ENCODE data around the gene ZNF160. TPM values are rescaled to one million over a fixed set of nuclear protein-coding genes. Genes with fewer than 3 reads are reported as not detected.
"Not testable (repeated sequence)": the region's sequence is repeated elsewhere in the genome, so short reads cannot be mapped to it uniquely, and the experiment has no call there.

ZNF160 gene
- total RNA-seq, 1 donor from 2014 or later, result 30.2 TPM

DNA sequence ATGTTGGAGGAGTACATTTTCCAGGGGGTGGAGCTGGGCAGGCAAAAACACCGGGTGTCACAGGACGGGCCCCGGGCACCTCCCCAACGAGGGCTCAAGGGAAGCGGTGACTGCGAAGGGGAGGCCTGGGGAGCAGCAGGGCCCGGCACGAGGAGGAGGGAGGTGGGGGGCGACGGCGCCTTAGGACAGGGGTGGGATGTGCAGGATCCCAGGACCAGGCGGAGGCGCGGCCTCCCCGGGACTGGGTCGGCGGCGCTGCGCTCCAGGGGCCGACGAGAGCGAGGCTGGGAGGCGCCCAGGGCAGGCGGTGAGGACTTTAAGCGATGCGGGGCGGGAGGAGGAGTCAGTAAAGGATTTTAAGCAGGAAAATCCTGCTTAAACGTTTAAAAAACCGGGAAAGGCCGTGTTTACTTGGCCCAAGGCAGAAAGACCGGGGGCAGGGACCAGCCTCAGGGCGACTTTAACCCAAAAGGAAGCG, 427 bp downstream of the ZNF160 start:
- Histone ChIP-seq H3K27me3 (ENCODE audit: insufficient read depth, low read length) (no peaks in the 10 kb centered on the region), H2AFZ (ENCODE audit: low read depth, low read length) (peak overlapping the region; percentile 93), H3K4me2 (ENCODE audit: low read length) (peak overlapping the region; percentile 89), H3K36me3 (ENCODE audit: insufficient read depth, low read length) (peaks cover 4% of the 10 kb centered on the region), H4K20me1 (ENCODE audit: insufficient read depth, low read length) (peaks cover 9% of the 10 kb centered on the region), H3K79me2 (ENCODE audit: insufficient read depth, low read length) (peaks cover 39% of the 10 kb centered on the region), H3K4me3 (ENCODE audit: insufficient read depth, low read depth, low read length) (peak overlapping the region; percentile 97), H3K9me3 (ENCODE audit: insufficient read depth, low read depth, low read length) (no peaks in the 10 kb centered on the region), H3K9ac (ENCODE audit: low read length) (peak overlapping the region; percentile 96), H3K4me1 (ENCODE audit: insufficient read depth, low read length) (no peaks in the 10 kb centered on the region), H3K27ac (ENCODE audit: low read depth, low read length) (peak overlapping the region; percentile 90)
- Mint-ChIP-seq H3K36me3 (ENCODE audit: low read depth, unreplicated experiment) (peaks cover 18% of the 10 kb centered on the region), H3K9me3 (ENCODE audit: unreplicated experiment) (no peaks in the 10 kb centered on the region), H3K4me1 (ENCODE audit: low read depth, unreplicated experiment) (peaks cover 5% of the 10 kb centered on the region), H3K4me3 (ENCODE audit: unreplicated experiment) (peak overlapping the region; percentile 91), H3K27ac (ENCODE audit: unreplicated experiment) (peak overlapping the region; percentile 96), H3K27me3 (ENCODE audit: low read depth, unreplicated experiment) (no peaks in the 10 kb centered on the region)
- no peak for TF ChIP-seq CTCF (IDR thresholded peaks at IDR 0.05; ENCODE audit: insufficient read depth, low read depth, low read length)
- no peak for TF ChIP-seq EZH2 (IDR thresholded peaks at IDR 0.05; ENCODE audit: insufficient read depth, low read length)
- FAIRE-seq, result no peak
- peak; percentile 10 for DNase-seq (ENCODE audit: low read depth)

- H3K27me3 ChIP-seq (ENCODE audit: insufficient read depth, low read length), result no peaks in the 10 kb centered on the region
- DNase-seq (ENCODE audit: low read depth) (no peak), FAIRE-seq (no peak)
- peaks cover 4% of the 10 kb centered on the region for H3K36me3 ChIP-seq (ENCODE audit: insufficient read depth, low read length)
- H4K20me1 ChIP-seq (ENCODE audit: insufficient read depth, low read length), result peaks cover 12% of the 10 kb centered on the region
- no peaks in the 10 kb centered on the region for H3K9me3 ChIP-seq (ENCODE audit: insufficient read depth, low read depth, low read length)
- peak overlapping the region; percentile 89 for H3K4me2 ChIP-seq (ENCODE audit: low read length)
- Mint-ChIP-seq H3K27me3 (ENCODE audit: low read depth, unreplicated experiment) (no peaks in the 10 kb centered on the region), H3K27ac (ENCODE audit: unreplicated experiment) (peak overlapping the region; percentile 96), H3K4me1 (ENCODE audit: low read depth, unreplicated experiment) (peaks cover 8% of the 10 kb centered on the region), H3K36me3 (ENCODE audit: low read depth, unreplicated experiment) (peaks cover 18% of the 10 kb centered on the region), H3K9me3 (ENCODE audit: unreplicated experiment) (no peaks in the 10 kb centered on the region), H3K4me3 (ENCODE audit: unreplicated experiment) (peak overlapping the region; percentile 91)
- H3K4me3 ChIP-seq (ENCODE audit: insufficient read depth, low read depth, low read length), result peak overlapping the region; percentile 97
- no peaks in the 10 kb centered on the region for H3K4me1 ChIP-seq (ENCODE audit: insufficient read depth, low read length)
- TF ChIP-seq CTCF (IDR thresholded peaks at IDR 0.05; ENCODE audit: insufficient read depth, low read depth, low read length) (no peak), EZH2 (IDR thresholded peaks at IDR 0.05; ENCODE audit: insufficient read depth, low read length) (no peak)
- H3K79me2 ChIP-seq (ENCODE audit: insufficient read depth, low read length), result peaks cover 45% of the 10 kb centered on the region
- peak overlapping the region; percentile 96 for H3K9ac ChIP-seq (ENCODE audit: low read length)
- H2AFZ ChIP-seq (ENCODE audit: low read depth, low read length), result peak overlapping the region; percentile 93
- H3K27ac ChIP-seq (ENCODE audit: low read depth, low read length), result no peak overlapping the region
Measured at GRCh38 chr19:53102206-53102755, 941 bp downstream of the ZNF160 start.

- peaks cover 12% of the 10 kb centered on the region for H4K20me1 ChIP-seq (ENCODE audit: insufficient read depth, low read length)
- FAIRE-seq (no peak), DNase-seq (ENCODE audit: low read depth) (no peak)
- H3K36me3 Mint-ChIP-seq (ENCODE audit: low read depth, unreplicated experiment), result peaks cover 17% of the 10 kb centered on the region
- H3K4me3 ChIP-seq (ENCODE audit: insufficient read depth, low read depth, low read length), result no peak overlapping the region
- no peaks in the 10 kb centered on the region for H3K4me1 ChIP-seq (ENCODE audit: insufficient read depth, low read length)
- no peak overlapping the region for H3K27ac ChIP-seq (ENCODE audit: low read depth, low read length)
- H3K4me3 Mint-ChIP-seq (ENCODE audit: unreplicated experiment), result peak overlapping the region; percentile 91
- no peaks in the 10 kb centered on the region for H3K27me3 ChIP-seq (ENCODE audit: insufficient read depth, low read length)
- no peaks in the 10 kb centered on the region for H3K9me3 Mint-ChIP-seq (ENCODE audit: unreplicated experiment)
- H3K27ac Mint-ChIP-seq (ENCODE audit: unreplicated experiment), result peak overlapping the region; percentile 96
- no peak for TF ChIP-seq CTCF (IDR thresholded peaks at IDR 0.05; ENCODE audit: insufficient read depth, low read depth, low read length)
- TF ChIP-seq EZH2 (IDR thresholded peaks at IDR 0.05; ENCODE audit: insufficient read depth, low read length), result no peak
- peak overlapping the region; percentile 89 for H3K4me2 ChIP-seq (ENCODE audit: low read length)
- peaks cover 46% of the 10 kb centered on the region for H3K79me2 ChIP-seq (ENCODE audit: insufficient read depth, low read length)
- H3K36me3 ChIP-seq (ENCODE audit: insufficient read depth, low read length), result peaks cover 4% of the 10 kb centered on the region
- H3K4me1 Mint-ChIP-seq (ENCODE audit: low read depth, unreplicated experiment), result peaks cover 9% of the 10 kb centered on the region
- H3K27me3 Mint-ChIP-seq (ENCODE audit: low read depth, unreplicated experiment), result no peaks in the 10 kb centered on the region
- no peak overlapping the region for H3K9ac ChIP-seq (ENCODE audit: low read length)
- no peaks in the 10 kb centered on the region for H3K9me3 ChIP-seq (ENCODE audit: insufficient read depth, low read depth, low read length)
- H2AFZ ChIP-seq (ENCODE audit: low read depth, low read length), result no peak overlapping the region
Measured at GRCh38 chr19:53101518-53101917, 1.7 kb downstream of the ZNF160 start.

- H3K27me3 ChIP-seq (ENCODE audit: insufficient read depth, low read length); H3K9me3 Mint-ChIP-seq (ENCODE audit: unreplicated experiment); H3K9ac ChIP-seq (ENCODE audit: low read length); H3K4me1 ChIP-seq (ENCODE audit: insufficient read depth, low read length); H3K4me1 Mint-ChIP-seq (ENCODE audit: low read depth, unreplicated experiment); H2AFZ ChIP-seq (ENCODE audit: low read depth, low read length); H3K27ac Mint-ChIP-seq (ENCODE audit: unreplicated experiment); H3K36me3 ChIP-seq (ENCODE audit: insufficient read depth, low read length); FAIRE-seq; H3K4me3 Mint-ChIP-seq (ENCODE audit: unreplicated experiment); H3K27me3 Mint-ChIP-seq (ENCODE audit: low read depth, unreplicated experiment); DNase-seq (ENCODE audit: low read depth); H3K4me2 ChIP-seq (ENCODE audit: low read length); H3K27ac ChIP-seq (ENCODE audit: low read depth, low read length); H3K4me3 ChIP-seq (ENCODE audit: insufficient read depth, low read depth, low read length); H3K9me3 ChIP-seq (ENCODE audit: insufficient read depth, low read depth, low read length): not testable (repeated sequence)
- peaks cover 55% of the 10 kb centered on the region for H3K79me2 ChIP-seq (ENCODE audit: insufficient read depth, low read length)
- H3K36me3 Mint-ChIP-seq (ENCODE audit: low read depth, unreplicated experiment), result peaks cover 27% of the 10 kb centered on the region
- peaks cover 12% of the 10 kb centered on the region for H4K20me1 ChIP-seq (ENCODE audit: insufficient read depth, low read length)
Measured at GRCh38 chr19:53098570-53098969, 4.7 kb downstream of the ZNF160 start.

Measured in astrocyte (in vitro differentiated cells and primary cell).